Vagina (tissue), 2 donors: ENCODE measurements around the gene ZBTB16.

Experiments
- CTCF ChIP-seq, 3 experiments: fragments of 450-650 bp in 2 of 3; fragments of 200-600 bp in 1 of 3; sonication (generic) in 1 of 3; IDR thresholded peaks; one replicate each; pipeline ENCODE4 v1.5.1; 2017 to 2019; ENCODE audit warnings: antibody characterized with exemption in 3 of 3, mild to moderate bottlenecking in 2 of 3, moderate library complexity in 2 of 3
- POLR2A ChIP-seq, 2 donors: fragments of 450-650 bp; IDR thresholded peaks; one replicate each; pipeline ENCODE4 v1.6.1; 2017; ENCODE audit warnings: antibody characterized with exemption in 2 of 2, mild to moderate bottlenecking in 2 of 2, moderate library complexity in 2 of 2
- POLR2AphosphoS5 ChIP-seq, 2 donors: sonication (generic); formaldehyde crosslinking; IDR thresholded peaks; one replicate each; pipeline ENCODE4 v1.9.0; 2017; ENCODE audit warnings: antibody characterized with exemption in 2 of 2, mild to moderate bottlenecking in 2 of 2, low read depth in 1 of 2; ENCODE audit not compliant: insufficient read depth in 1 of 2

- TF ChIP-seq CTCF (IDR thresholded peaks at IDR 0.05) (no peak), POLR2A (IDR thresholded peaks at IDR 0.05) (no peak), POLR2AphosphoS5 (IDR thresholded peaks at IDR 0.05; ENCODE audit: insufficient read depth in 1 of 2, low read depth in 1 of 2) (no peak)
These were observed 4.7 kb upstream of the ZBTB16 start for GRCh38 chr11:114054806-114055205.
